Measurements from ENCODE around the gene LZTS2.

Gene LZTS2

DNA sequence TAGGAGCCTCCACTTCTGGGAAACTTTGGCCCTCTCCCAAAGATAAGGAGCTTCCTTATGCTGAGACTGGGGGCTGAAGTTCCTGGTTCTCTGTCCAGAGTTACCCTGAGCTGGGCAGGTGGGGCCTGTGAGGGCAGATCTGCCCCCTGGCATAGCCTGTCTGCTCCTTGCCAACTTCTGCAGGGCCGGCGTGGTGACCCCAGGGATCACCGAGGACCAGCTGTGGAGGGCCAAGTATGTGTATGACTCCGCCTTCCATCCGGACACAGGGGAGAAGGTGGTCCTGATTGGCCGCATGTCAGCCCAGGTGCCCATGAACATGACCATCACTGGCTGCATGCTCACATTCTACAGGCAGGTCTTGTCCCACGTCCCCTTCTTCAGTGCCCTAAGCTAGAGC lies 35.7 kb downstream of the LZTS2 start:
- H3K9me3 ChIP-seq (ENCODE audit: insufficient read depth, low read depth, low read length), result no peaks in the 10 kb centered on the region
- no peak overlapping the region for H2AFZ ChIP-seq (ENCODE audit: low read length)
- no peaks in the 10 kb centered on the region for H3K27me3 ChIP-seq (ENCODE audit: insufficient read depth, low read length, poor library complexity, severe bottlenecking)
- H3F3A ChIP-seq (ENCODE audit: low read depth), result no peaks in the 10 kb centered on the region
- no peak overlapping the region for H3K9ac ChIP-seq (ENCODE audit: low read depth, low read length, poor library complexity, severe bottlenecking)
- H3K79me2 ChIP-seq (ENCODE audit: insufficient read depth, low read length), result no peaks in the 10 kb centered on the region; the same call in 1 of the 2 replicates
- H4K20me1 ChIP-seq (ENCODE audit: insufficient read depth, low read length, poor library complexity, severe bottlenecking), result no peaks in the 10 kb centered on the region
- no peak overlapping the region for H3K4me2 ChIP-seq (ENCODE audit: low read depth, low read length, poor library complexity, severe bottlenecking)
- no peaks in the 10 kb centered on the region for H3K9me2 ChIP-seq (replicated peaks; ENCODE audit: low read depth, low read length)
- peaks cover 12% of the 10 kb centered on the region; the same call in 1 of the 2 replicates for H3K36me3 ChIP-seq (ENCODE audit: insufficient read depth, low read length)
- TF ChIP-seq EZH2phosphoT487 (IDR thresholded peaks at IDR 0.05; ENCODE audit: borderline replicate concordance), result no peak
- TF ChIP-seq CTCF (conservative IDR thresholded peaks at IDR 0.05; ENCODE audit: low read length), result no peak
- no peak overlapping the region for H3K4me3 ChIP-seq (ENCODE audit: low read length, poor library complexity, severe bottlenecking)
- peaks cover 29% of the 10 kb centered on the region for H3K4me1 ChIP-seq (ENCODE audit: insufficient read depth, low read length, poor library complexity, severe bottlenecking)

DNA sequence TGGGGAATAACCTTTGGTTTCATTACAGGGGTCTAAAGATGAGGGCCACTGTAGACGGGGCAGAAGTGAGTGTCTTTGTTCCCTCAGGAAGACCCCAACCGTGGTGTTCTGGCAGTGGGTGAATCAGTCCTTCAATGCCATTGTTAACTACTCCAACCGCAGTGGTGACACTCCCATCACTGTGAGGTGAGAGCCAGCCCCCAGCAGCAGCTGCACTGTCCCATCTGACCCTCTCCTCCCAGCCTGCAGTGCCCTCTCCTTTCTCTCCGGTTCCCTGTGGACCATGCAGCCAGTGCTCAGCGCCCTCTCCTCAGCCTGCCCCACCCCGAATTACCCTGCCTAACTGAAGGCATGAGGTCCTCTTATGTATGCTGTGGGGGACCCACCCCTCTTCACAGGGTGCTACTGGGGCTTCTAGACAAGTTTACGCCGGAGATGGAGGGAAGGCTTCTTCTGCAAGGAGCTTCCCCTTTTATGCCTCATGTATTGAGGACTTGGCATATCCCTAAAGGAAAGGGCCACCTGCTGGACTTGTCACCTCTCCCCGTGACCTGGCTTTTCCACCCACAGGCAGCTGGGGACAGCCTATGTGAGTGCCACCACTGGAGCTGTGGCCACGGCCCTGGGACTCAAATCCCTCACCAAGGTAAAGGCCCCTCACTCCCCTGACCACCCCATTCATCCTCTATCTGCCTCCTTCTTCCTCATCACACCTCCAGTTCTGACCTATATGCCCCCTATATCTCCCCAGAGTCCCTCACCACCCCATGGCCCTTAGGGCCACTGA lies 36.5 kb downstream of the LZTS2 start:
- Histone ChIP-seq H3K27me3 (ENCODE audit: insufficient read depth, low read length, poor library complexity, severe bottlenecking) (no peaks in the 10 kb centered on the region), H4K20me1 (ENCODE audit: insufficient read depth, low read length, poor library complexity, severe bottlenecking) (no peaks in the 10 kb centered on the region), H3K4me2 (ENCODE audit: low read depth, low read length, poor library complexity, severe bottlenecking) (no peak overlapping the region)

GRCh38 chr10:101036726-101037125 lies 37.1 kb downstream of the LZTS2 start:
- Histone ChIP-seq H3K4me2 (ENCODE audit: low read depth, low read length, poor library complexity, severe bottlenecking) (no peak overlapping the region), H3K27me3 (ENCODE audit: insufficient read depth, low read length, poor library complexity, severe bottlenecking) (no peaks in the 10 kb centered on the region), H3K4me3 (ENCODE audit: low read length, poor library complexity, severe bottlenecking) (no peak overlapping the region), H3K36me3 (ENCODE audit: insufficient read depth, low read length) (peaks cover 12% of the 10 kb centered on the region; the same call in 1 of the 2 replicates), H3K9ac (ENCODE audit: low read depth, low read length, poor library complexity, severe bottlenecking) (no peak overlapping the region), H4K20me1 (ENCODE audit: insufficient read depth, low read length, poor library complexity, severe bottlenecking) (no peaks in the 10 kb centered on the region), H3K9me3 (ENCODE audit: insufficient read depth, low read depth, low read length) (no peaks in the 10 kb centered on the region), H2AFZ (ENCODE audit: low read length) (no peak overlapping the region), H3K4me1 (ENCODE audit: insufficient read depth, low read length, poor library complexity, severe bottlenecking) (peaks cover 27% of the 10 kb centered on the region), H3K79me2 (ENCODE audit: insufficient read depth, low read length) (no peaks in the 10 kb centered on the region; the same call in 1 of the 2 replicates), H3K9me2 (replicated peaks; ENCODE audit: low read depth, low read length) (no peaks in the 10 kb centered on the region), H3F3A (ENCODE audit: low read depth) (peaks cover 1% of the 10 kb centered on the region; the same call in 1 of the 2 replicates)
- TF ChIP-seq CTCF (conservative IDR thresholded peaks at IDR 0.05; ENCODE audit: low read length) (no peak), EZH2phosphoT487 (IDR thresholded peaks at IDR 0.05; ENCODE audit: borderline replicate concordance) (no peak)

More for the DNA sequence above, 36.5 kb downstream of the LZTS2 start:
- Histone ChIP-seq H3K4me3 (ENCODE audit: low read length, poor library complexity, severe bottlenecking) (no peak overlapping the region), H3K4me1 (ENCODE audit: insufficient read depth, low read length, poor library complexity, severe bottlenecking) (peaks cover 29% of the 10 kb centered on the region), H3K79me2 (ENCODE audit: insufficient read depth, low read length) (no peaks in the 10 kb centered on the region; the same call in 1 of the 2 replicates), H3K36me3 (ENCODE audit: insufficient read depth, low read length) (peaks cover 12% of the 10 kb centered on the region; the same call in 1 of the 2 replicates), H3K9me2 (replicated peaks; ENCODE audit: low read depth, low read length) (no peaks in the 10 kb centered on the region), H3F3A (ENCODE audit: low read depth) (no peaks in the 10 kb centered on the region), H3K9ac (ENCODE audit: low read depth, low read length, poor library complexity, severe bottlenecking) (no peak overlapping the region), H2AFZ (ENCODE audit: low read length) (no peak overlapping the region), H3K9me3 (ENCODE audit: insufficient read depth, low read depth, low read length) (no peaks in the 10 kb centered on the region)
- TF ChIP-seq CTCF (conservative IDR thresholded peaks at IDR 0.05; ENCODE audit: low read length) (no peak), EZH2phosphoT487 (IDR thresholded peaks at IDR 0.05; ENCODE audit: borderline replicate concordance) (no peak)
